ENCODE measurements around the gene WBP2.
A peak's percentile ranks its signal among the peaks of the same experiment; 100 is the strongest.

WBP2 gene

GRCh38 chr17:75855310-75856061, at the start of gene WBP2:
Gene WBP2, minus strand, starts transcription at chr17:75855335. Its CDS starts 38 bp downstream, at chr17:75855297.
- H3K27ac ChIP-seq: peak within 1 kb of the TSS; percentile 82 to 100 (median 96)
- peak within 1 kb of the TSS; percentile 56 to 95 (median 87) for H3K4me3 ChIP-seq

GRCh38 chr17:75902406-75902805, 47.3 kb upstream of the WBP2 start:
- Histone ChIP-seq H3K4me3 (no peak overlapping the region), H3K27ac (no peak overlapping the region)

- no peak overlapping the region for H3K4me3 ChIP-seq
- H3K27ac ChIP-seq: no peak overlapping the region
Measured at GRCh38 chr17:75901727-75902126, 46.6 kb upstream of the WBP2 start.

- Histone ChIP-seq H3K27ac (no peak overlapping the region), H3K4me3 (no peak overlapping the region)
Measured at GRCh38 chr17:75900691-75901533, 45.8 kb upstream of the WBP2 start.

- Histone ChIP-seq H3K27ac (no peak overlapping the region), H3K4me3 (no peak overlapping the region)
Measured at GRCh38 chr17:75899767-75900468, 44.8 kb upstream of the WBP2 start.

- Histone ChIP-seq H3K27ac (no peak overlapping the region), H3K4me3 (no peak overlapping the region)
Measured at GRCh38 chr17:75899353-75899752, 44.2 kb upstream of the WBP2 start.

GRCh38 chr17:75898791-75899190, 43.7 kb upstream of the WBP2 start:
- Histone ChIP-seq H3K4me3 (no peak overlapping the region), H3K27ac (no peak overlapping the region)

GRCh38 chr17:75898065-75898464, 42.9 kb upstream of the WBP2 start:
- peak overlapping the region in 3 of 21 experiments; percentile 5 to 86 (median 85) for H3K27ac ChIP-seq
- no peak overlapping the region for H3K4me3 ChIP-seq

- Histone ChIP-seq H3K4me3 (peak overlapping the region; percentile 52 to 88 (median 71)), H3K27ac (peak overlapping the region in 20 of 21 experiments; percentile 81 to 96 (median 91))
Measured at GRCh38 chr17:75897160-75898019, 42.3 kb upstream of the WBP2 start.

GRCh38 chr17:75896415-75897159, 41.5 kb upstream of the WBP2 start, which contains the start of gene TRIM65:
Gene TRIM65, minus strand, starts transcription at chr17:75896951. Its CDS starts 14 bp downstream, at chr17:75896937.
- Histone ChIP-seq H3K4me3 (peak within 1 kb of the TSS; percentile 52 to 88 (median 71)), H3K27ac (peak within 1 kb of the TSS; percentile 44 to 96 (median 91))

- Histone ChIP-seq H3K4me3 (peak overlapping the region; percentile 52 to 88 (median 71)), H3K27ac (peak overlapping the region; percentile 44 to 96 (median 91))
Measured at GRCh38 chr17:75895370-75896155, 40.4 kb upstream of the WBP2 start.

- H3K27ac ChIP-seq: peak overlapping the region in 12 of 21 experiments; percentile 49 to 95 (median 88)
Measured at GRCh38 chr17:75894049-75894733, 39.1 kb upstream of the WBP2 start.

GRCh38 chr17:75893305-75894048, 38.3 kb upstream of the WBP2 start:
- H3K4me3 ChIP-seq: no peak overlapping the region
- H3K27ac ChIP-seq: peak overlapping the region in 6 of 21 experiments; percentile 85 to 95 (median 90)

More at GRCh38 chr17:75894049-75894733, 39.1 kb upstream of the WBP2 start:
- no peak overlapping the region for H3K4me3 ChIP-seq

- H3K4me3 ChIP-seq: no peak overlapping the region
- H3K27ac ChIP-seq: peak overlapping the region in 1 of 21 experiments; percentile 17
Measured at GRCh38 chr17:75892556-75893224, 37.6 kb upstream of the WBP2 start.
